Measurements from ENCODE around the gene GORAB. TPM values are rescaled to one million over a fixed set of nuclear protein-coding genes. Genes with fewer than 3 reads are reported as not detected.

The GORAB gene, protein sequence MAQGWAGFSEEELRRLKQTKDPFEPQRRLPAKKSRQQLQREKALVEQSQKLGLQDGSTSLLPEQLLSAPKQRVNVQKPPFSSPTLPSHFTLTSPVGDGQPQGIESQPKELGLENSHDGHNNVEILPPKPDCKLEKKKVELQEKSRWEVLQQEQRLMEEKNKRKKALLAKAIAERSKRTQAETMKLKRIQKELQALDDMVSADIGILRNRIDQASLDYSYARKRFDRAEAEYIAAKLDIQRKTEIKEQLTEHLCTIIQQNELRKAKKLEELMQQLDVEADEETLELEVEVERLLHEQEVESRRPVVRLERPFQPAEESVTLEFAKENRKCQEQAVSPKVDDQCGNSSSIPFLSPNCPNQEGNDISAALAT
- total RNA-seq, result 10 to 100 TPM in 3 of 10 donors, 1 to 10 TPM in 7; 5.6 to 14.4 (median 9.4) TPM
- polyA plus RNA-seq, result 10 to 100 TPM in 1 of 2 donors, 1 to 10 TPM in 1; 6.9 to 14.0 TPM
- long read RNA-seq, donor 1, transcript GORAB-202 (5 exons, 2,189 nt), result major isoform, 8 of 12 reads
- long read RNA-seq, donor 1, partial matches to known transcripts, result 0 of 12 reads
- long read RNA-seq, donor 1, other reads (novel, unspliced or antisense), result 4 of 12 reads
- long read RNA-seq, donor 2, transcript GORAB-202 (5 exons, 2,189 nt), result major isoform, 7 of 9 reads
- long read RNA-seq, donor 2, partial matches to known transcripts, result 0 of 9 reads
- long read RNA-seq, donor 2, other reads (novel, unspliced or antisense), result 2 of 9 reads
- long read RNA-seq, donor 3, transcript GORAB-202 (5 exons, 2,189 nt), result major isoform, 13 of 26 reads
- long read RNA-seq, donor 3, partial matches to known transcripts, result 3 of 26 reads
- long read RNA-seq, donor 3, other reads (novel, unspliced or antisense), result 9 of 26 reads

DNA sequence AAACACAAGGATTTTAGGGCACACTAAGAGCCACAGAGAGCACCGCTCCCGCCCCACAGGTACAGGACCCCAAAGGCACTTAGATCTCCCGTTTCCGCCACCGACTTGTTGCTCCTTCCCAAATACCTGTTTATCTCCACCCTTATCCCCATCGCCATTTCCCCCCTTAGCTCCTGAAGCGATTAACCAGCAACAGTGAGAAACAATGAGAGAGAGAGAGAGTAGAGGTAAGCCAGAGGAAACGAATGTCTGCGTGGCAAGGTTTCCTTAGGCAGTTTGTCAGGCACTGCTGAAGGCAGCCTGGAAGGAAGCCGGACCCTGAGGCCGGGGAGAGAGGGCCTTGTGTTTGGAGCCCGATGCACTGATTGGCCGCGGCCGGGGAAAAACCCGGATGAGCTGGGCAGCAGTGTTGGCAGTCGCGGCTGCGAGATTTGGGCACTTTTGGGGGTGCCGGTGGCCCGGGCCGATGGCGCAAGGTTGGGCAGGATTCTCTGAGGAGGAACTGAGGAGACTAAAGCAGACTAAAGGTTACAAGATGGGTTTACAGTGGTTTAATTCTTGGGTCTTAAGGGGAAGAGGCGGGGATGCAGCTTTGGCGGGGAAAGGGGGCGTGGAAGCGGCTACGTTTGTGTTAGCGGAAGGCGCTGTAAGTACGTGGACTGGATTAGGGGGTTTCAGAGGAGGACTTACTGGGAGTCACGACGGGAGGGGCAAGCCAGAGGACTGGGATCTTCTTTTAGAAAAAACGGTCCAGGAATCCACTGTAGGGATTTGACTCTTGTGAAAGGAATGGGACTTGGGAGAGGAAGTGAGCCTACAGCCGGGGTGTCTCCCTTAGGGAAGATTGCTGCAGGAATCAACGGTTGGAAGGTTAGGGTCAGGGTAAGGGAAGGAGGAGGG is at the start of gene GORAB:
GORAB (plus strand) TSS at position 409 of the 900 bp plus-strand sequence; CDS start at position 467, 58 bp downstream.
- no peaks in the 10 kb centered on the region for H3K9me3 ChIP-seq
- peak; percentile 97 to 99 (median 99) for ATAC-seq
- TF ChIP-seq, protein P1, sequence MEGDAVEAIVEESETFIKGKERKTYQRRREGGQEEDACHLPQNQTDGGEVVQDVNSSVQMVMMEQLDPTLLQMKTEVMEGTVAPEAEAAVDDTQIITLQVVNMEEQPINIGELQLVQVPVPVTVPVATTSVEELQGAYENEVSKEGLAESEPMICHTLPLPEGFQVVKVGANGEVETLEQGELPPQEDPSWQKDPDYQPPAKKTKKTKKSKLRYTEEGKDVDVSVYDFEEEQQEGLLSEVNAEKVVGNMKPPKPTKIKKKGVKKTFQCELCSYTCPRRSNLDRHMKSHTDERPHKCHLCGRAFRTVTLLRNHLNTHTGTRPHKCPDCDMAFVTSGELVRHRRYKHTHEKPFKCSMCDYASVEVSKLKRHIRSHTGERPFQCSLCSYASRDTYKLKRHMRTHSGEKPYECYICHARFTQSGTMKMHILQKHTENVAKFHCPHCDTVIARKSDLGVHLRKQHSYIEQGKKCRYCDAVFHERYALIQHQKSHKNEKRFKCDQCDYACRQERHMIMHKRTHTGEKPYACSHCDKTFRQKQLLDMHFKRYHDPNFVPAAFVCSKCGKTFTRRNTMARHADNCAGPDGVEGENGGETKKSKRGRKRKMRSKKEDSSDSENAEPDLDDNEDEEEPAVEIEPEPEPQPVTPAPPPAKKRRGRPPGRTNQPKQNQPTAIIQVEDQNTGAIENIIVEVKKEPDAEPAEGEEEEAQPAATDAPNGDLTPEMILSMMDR (IDR thresholded peaks at IDR 0.05), result no peak
- peak within 1 kb of the TSS; percentile 41 to 83 (median 68) for H3K4me3 ChIP-seq
- DNase-seq, result peak; percentile 90 to 93
- no peaks in the 10 kb centered on the region for H3K27me3 ChIP-seq
- intact Hi-C loops (cut with DNase I), result loop anchor here in 7 of 10 donors (5.0 to 10.0 kb wide), 7 partner anchors 117 to 597 kb away; partner anchors contain the start of genes PRRX1 (in 5 of the 7) and KIFAP3 (in 3 of the 7)
- H3K4me1 ChIP-seq, result peaks cover 0 to 38% (median 28%) of the 10 kb centered on the region in 9 donors
- 0% methylated on average over 36 of the region's 36 CpGs for WGBS, 2 donors
- H3K36me3 ChIP-seq, result peaks cover 0 to 8% (median 0%) of the 10 kb centered on the region in 9 donors
- H3K27ac ChIP-seq, result peak within 1 kb of the TSS; percentile 78 to 96 (median 94)

DNA sequence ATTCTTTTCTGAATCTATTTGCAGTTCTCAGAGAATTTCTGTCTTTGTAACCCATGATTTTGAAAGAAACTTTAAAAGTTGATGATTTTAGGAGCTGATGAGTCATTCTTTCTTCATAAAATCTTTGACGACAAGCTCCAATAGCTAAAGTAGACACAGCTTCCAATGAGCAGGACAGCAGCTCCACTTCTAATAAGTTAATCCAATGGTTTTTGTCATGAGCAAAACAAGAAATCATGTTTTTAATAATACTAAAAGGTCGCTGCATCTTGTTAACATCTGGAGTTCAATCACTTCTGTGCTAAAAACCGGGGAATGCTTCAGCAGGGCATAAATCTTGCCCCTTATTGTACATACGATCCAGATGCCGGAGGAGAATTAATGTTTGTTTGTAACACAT is 48.9 kb upstream of the GORAB start:
- no peak overlapping the region for H3K4me3 ChIP-seq
- 79 to 88% methylated on average over 5 of the region's 5 CpGs for WGBS, 2 donors
- ATAC-seq (no peak), DNase-seq (no peak)
- intact Hi-C loops (cut with DNase I), result no loop called here
- TF ChIP-seq, protein P1 (IDR thresholded peaks at IDR 0.05), result no peak
- H3K27me3 ChIP-seq, result no peaks in the 10 kb centered on the region
- H3K4me1 ChIP-seq, result no peaks in the 10 kb centered on the region
- no peak overlapping the region for H3K27ac ChIP-seq
- no peaks in the 10 kb centered on the region for H3K36me3 ChIP-seq
- peaks cover 0 to 10% (median 0%) of the 10 kb centered on the region in 11 donors for H3K9me3 ChIP-seq

DNA sequence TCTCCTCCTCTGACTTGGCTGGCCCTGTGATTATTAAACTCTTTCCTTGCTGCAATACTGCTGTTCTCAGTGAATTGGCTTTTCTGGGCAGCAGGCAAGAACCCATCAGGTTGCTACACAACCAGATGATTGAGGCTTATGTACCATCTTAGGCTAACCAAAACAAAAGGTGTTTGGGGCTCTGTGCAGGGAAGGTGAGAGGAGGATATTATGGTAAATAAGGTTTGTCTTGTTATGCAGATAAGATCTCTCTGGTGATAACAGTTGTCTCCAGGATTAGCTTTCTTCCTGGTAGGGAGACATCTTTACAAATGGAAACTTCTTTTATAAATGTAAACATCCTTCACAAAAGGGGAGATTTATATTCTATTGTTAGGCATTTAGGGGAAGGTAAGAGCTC is 44.5 kb upstream of the GORAB start:
- H3K9me3 ChIP-seq, result peaks cover 0 to 5% (median 0%) of the 10 kb centered on the region in 11 donors
- no peak for ATAC-seq
- H3K4me3 ChIP-seq, result no peak overlapping the region

More for the DNA sequence above, 44.5 kb upstream of the GORAB start:
- Histone ChIP-seq H3K36me3 (no peaks in the 10 kb centered on the region), H3K27ac (no peak overlapping the region), H3K4me1 (no peaks in the 10 kb centered on the region), H3K27me3 (no peaks in the 10 kb centered on the region)
- TF ChIP-seq, protein P1 (IDR thresholded peaks at IDR 0.05), result no peak
- DNase-seq, result no peak
- intact Hi-C loops (cut with DNase I), result no loop called here
